Measurements from ENCODE around the gene TANGO2.

GRCh38 chr22:19993926-19994325 is 27.0 kb upstream of the TANGO2 start:
- TF ChIP-seq CTCF (conservative IDR thresholded peaks at IDR 0.05) (no peak), ZFX (IDR thresholded peaks at IDR 0.05) (no peak)

Measured in C4-2B (cell line).